SHP77 (cell line): ENCODE data around the gene KCNN1.
"Not testable (repeated sequence)": the region's sequence is repeated elsewhere in the genome, so short reads cannot be mapped to it uniquely, and the experiment has no call there.

Experiments
- DNase-seq, 2 experiments: peaks; one replicate each; lab custom pipeline; 2025; lab: John Stamatoyannopoulos, UW

The KCNN1 gene

GRCh38 chr19:17966550-17967256 lies at the start of gene KCNN1:
Gene KCNN1 (plus strand): TSS chr19:17967107. CDS start chr19:17973889, 6,782 bp downstream.
- no peak for DNase-seq

- not testable (repeated sequence) for DNase-seq
These were observed 48.8 kb upstream of the KCNN1 start for GRCh38 chr19:17918151-17918550.

GRCh38 chr19:17919122-17919521 lies 47.8 kb upstream of the KCNN1 start:
- DNase-seq: not testable (repeated sequence)

GRCh38 chr19:17920527-17920926 lies 46.4 kb upstream of the KCNN1 start:
- no peak for DNase-seq

GRCh38 chr19:17922138-17922537 lies 44.8 kb upstream of the KCNN1 start:
- no peak for DNase-seq

- DNase-seq: no peak
These were observed 40.9 kb upstream of the KCNN1 start for GRCh38 chr19:17926044-17926443.

- no peak for DNase-seq
These were observed 37.9 kb upstream of the KCNN1 start for GRCh38 chr19:17929056-17929455.

GRCh38 chr19:17931532-17932191 lies 35.2 kb upstream of the KCNN1 start:
- no peak for DNase-seq

GRCh38 chr19:17932485-17933338 lies 34.2 kb upstream of the KCNN1 start, which contains the start of gene CCDC124:
Gene CCDC124 (plus strand): TSS chr19:17933015. CDS start chr19:17936421, 3,406 bp downstream.
- DNase-seq: peak; percentile 79 to 88

GRCh38 chr19:17933414-17934129 lies 33.3 kb upstream of the KCNN1 start:
- no peak for DNase-seq

GRCh38 chr19:17936379-17936778 lies 30.5 kb upstream of the KCNN1 start:
- no peak for DNase-seq

GRCh38 chr19:17937371-17937900 lies 29.5 kb upstream of the KCNN1 start:
- no peak for DNase-seq

GRCh38 chr19:17938092-17938845 lies 28.6 kb upstream of the KCNN1 start:
- DNase-seq: peak; percentile 47 to 58

- no peak for DNase-seq
These were observed 24.7 kb upstream of the KCNN1 start for GRCh38 chr19:17942181-17942580.

- no peak for DNase-seq
These were observed 24.2 kb upstream of the KCNN1 start for GRCh38 chr19:17942582-17943273.

- DNase-seq: no peak
These were observed 23.4 kb upstream of the KCNN1 start for GRCh38 chr19:17943274-17944221.

- no peak for DNase-seq
These were observed 22.6 kb upstream of the KCNN1 start for GRCh38 chr19:17944301-17944700.

GRCh38 chr19:17946965-17947784 lies 19.7 kb upstream of the KCNN1 start:
- DNase-seq: peak in 1 of 2 experiments; percentile 27
